GM12864 (cell line): ENCODE data around the gene SLC46A1.
A peak's percentile ranks its signal among the peaks of the same experiment; 100 is the strongest.

Source experiments
- DNase-seq: peaks from one replicate; pipeline ENCODE4 v3.0.0-alpha.2; 2011; ENCODE audit warnings: low read depth
- H3K4me3 ChIP-seq: 2 replicates; pipeline ENCODE4 v1.5.1; 2011; ENCODE audit warnings: mild to moderate bottlenecking, low read depth, low read length, control low read depth
- TF ChIP-seq, protein P1 (sequence below): IDR thresholded peaks from 2 replicates; pipeline ENCODE4 v1.5.1; 2011; ENCODE audit warnings: low read depth, mild to moderate bottlenecking, moderate library complexity, low read length, control low read depth, inconsistent platforms; ENCODE audit errors: missing control alignments

SLC46A1 gene

DNA sequence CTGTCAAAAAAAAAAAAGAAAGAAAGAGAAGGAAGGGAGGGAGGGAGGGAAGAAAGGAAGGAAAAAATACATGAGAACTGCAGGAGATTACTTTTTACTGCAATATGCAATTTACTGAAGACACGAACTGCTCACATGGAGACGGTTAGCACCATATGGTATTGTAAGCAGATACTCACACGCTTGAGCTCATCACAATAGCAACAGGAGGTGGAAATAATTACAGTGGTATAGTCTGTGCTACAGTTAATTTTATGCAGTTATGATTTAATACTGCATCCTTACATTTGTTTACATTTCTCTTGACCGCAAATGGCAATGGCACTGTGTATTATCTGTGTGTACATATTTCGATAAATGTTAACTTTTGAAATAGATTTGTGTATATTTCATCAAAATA is 21.4 kb upstream of the SLC46A1 start:
- TF ChIP-seq, protein P1, sequence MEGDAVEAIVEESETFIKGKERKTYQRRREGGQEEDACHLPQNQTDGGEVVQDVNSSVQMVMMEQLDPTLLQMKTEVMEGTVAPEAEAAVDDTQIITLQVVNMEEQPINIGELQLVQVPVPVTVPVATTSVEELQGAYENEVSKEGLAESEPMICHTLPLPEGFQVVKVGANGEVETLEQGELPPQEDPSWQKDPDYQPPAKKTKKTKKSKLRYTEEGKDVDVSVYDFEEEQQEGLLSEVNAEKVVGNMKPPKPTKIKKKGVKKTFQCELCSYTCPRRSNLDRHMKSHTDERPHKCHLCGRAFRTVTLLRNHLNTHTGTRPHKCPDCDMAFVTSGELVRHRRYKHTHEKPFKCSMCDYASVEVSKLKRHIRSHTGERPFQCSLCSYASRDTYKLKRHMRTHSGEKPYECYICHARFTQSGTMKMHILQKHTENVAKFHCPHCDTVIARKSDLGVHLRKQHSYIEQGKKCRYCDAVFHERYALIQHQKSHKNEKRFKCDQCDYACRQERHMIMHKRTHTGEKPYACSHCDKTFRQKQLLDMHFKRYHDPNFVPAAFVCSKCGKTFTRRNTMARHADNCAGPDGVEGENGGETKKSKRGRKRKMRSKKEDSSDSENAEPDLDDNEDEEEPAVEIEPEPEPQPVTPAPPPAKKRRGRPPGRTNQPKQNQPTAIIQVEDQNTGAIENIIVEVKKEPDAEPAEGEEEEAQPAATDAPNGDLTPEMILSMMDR, result no peak
- H3K4me3 ChIP-seq, result no peak overlapping the region
- DNase-seq, result no peak

DNA sequence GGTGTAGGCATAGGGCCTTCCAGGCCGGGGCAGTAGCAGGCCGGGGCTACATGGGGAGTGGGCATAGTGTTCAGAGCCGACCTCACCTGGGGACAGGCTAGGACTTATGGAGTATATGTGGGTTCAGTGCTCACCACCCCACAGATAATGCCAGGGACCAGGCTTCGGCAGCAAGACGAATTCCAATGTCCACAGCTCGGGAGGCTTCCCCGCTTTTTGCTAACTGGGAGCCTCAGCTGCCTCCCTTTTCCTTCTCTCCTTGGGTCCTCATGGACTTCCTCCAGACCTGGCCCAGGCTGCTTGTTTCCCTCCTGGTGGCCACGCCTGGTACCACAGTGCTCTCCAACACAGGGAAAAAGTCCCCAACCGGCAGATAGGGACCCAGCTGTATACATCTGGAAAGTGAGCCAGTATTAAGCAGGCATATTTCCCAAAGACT is 20.1 kb upstream of the SLC46A1 start:
- DNase-seq, result no peak

DNA sequence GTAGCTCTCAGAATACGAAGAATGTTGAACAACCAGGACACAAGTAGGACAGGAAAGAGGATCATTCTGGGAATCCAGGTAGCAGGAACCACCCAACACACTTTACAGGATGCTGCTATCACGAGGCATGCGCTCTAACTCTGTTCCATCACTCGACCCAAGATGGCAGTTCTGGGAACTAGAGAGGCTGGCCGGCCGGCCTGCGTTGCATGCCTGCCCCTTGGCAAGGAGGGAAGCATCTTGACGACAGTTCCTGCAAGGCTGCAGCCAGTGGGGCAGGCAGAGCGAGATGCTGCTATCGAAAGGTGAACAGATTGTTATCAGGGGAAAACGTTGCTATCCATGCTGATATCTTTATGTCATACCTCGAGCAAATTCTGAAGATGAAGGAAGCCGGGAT is 19.2 kb upstream of the SLC46A1 start:
- TF ChIP-seq, protein P1, result no peak
- DNase-seq, result no peak
- no peak overlapping the region for H3K4me3 ChIP-seq

More for the DNA sequence above, 20.1 kb upstream of the SLC46A1 start:
- TF ChIP-seq, protein P1, result peak; percentile 58
- no peak overlapping the region for H3K4me3 ChIP-seq

DNA sequence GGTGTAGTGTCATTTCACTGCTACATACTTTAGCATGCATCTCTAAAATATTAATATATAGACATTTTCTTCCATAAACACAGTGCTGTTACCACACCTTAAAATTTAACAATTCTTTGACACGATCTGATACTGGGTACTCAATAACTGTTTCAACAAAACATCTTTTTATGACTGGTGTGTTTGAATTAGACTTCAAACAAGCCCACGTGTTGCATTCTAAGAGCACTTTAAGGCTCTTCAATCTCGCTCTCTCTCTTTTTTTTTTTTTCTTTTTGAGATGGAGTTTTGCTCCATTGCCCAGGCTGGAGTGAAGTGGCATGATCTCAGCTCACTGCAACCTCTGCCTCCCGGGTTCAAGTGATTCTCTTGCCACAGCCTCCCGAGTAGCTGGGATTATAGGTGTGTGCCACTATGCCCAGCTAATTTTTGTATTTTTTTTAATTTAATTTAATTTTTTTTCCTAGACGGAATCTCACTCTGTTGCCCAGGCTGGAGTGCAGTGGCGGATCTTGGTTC is 15.8 kb upstream of the SLC46A1 start:
- TF ChIP-seq, protein P1, result no peak

DNA sequence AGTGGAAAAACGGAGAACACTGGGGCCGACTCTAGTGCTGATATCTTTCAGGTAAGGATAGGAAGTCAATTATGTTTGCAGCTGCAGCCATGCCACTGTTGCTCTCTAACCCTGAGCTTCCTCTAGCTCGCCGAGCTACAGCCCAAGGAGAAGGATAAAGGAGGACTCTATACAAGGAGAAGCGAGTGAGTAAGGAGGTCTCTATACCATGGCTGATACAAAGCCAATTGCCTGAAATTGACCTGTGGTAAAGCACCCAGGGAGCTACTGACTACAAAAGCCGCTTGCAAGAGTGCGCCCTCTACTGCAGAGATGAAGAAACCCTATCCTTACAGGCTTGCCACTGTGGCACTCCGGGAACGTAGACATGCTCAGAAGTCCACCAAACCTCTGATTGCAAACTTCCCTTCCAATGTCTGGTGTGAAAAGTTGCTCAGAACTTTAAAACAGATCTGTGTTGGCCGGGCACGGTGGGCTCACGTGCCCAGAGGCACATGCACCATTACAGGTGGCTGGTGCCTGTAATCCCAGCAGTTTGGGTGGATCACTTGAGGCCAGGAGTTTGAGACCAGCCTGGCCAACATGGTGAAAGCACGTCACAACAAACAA is 10.8 kb upstream of the SLC46A1 start:
- DNase-seq, result peak; percentile 35
- TF ChIP-seq, protein P1, result peak; percentile 91

More for the DNA sequence above, 15.8 kb upstream of the SLC46A1 start:
- no peak overlapping the region for H3K4me3 ChIP-seq
- DNase-seq, result no peak

DNA sequence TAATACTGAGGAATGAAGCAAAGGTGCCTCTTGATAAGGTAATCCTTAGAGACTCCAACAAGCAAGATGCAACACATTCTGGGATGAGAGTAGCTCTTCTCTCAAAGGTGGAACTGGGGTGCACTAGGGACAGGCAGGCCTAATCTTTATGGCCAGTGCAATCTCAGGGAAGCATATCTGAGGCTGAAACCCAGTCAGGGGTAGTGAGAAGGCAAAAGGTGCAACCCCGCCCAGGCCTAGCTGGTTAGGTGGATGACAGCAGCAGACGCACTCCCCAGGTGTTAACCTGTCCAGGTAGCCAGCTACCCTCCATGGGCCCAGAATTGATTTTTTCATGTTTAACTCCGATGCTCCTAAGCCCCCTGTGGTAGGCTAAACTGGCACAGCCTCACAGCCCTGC is 9.9 kb upstream of the SLC46A1 start:
- H3K4me3 ChIP-seq, result no peak overlapping the region
- DNase-seq, result no peak
- TF ChIP-seq, protein P1, result no peak

More for the DNA sequence above, 10.8 kb upstream of the SLC46A1 start:
- H3K4me3 ChIP-seq, result no peak overlapping the region

DNA sequence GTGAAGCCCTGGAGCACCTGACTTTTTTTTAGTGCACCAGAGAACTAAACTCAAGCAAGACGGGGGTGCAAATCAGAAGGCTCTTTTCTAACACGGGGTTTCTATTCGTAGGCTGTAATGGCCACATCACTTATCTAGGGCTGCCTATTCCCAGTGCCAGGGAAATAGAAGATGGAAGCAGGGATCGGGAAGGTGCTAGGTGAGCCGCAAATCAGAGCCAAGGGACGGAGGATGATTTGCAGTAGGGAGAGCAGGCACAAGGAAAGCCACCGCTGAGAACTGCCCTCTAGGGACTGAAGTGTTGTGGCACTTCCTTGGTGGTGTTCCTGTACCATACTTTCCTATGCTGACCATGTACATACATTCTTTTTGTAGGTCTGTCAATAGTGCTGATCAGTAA is 7.8 kb upstream of the SLC46A1 start:
- TF ChIP-seq, protein P1, result no peak
- no peak overlapping the region for H3K4me3 ChIP-seq
- no peak for DNase-seq
